GM21576 (cell line): Measurements from ENCODE around the gene ADAMTSL2.

Source experiments
- ATAC-seq: cut with Tn5 transposase; IDR thresholded peaks from one replicate; pipeline ENCODE4 v1.9.1; 2021; ENCODE audit warnings: mild to moderate bottlenecking, moderate library complexity; ENCODE audit not compliant: unreplicated experiment

Gene ADAMTSL2

DNA sequence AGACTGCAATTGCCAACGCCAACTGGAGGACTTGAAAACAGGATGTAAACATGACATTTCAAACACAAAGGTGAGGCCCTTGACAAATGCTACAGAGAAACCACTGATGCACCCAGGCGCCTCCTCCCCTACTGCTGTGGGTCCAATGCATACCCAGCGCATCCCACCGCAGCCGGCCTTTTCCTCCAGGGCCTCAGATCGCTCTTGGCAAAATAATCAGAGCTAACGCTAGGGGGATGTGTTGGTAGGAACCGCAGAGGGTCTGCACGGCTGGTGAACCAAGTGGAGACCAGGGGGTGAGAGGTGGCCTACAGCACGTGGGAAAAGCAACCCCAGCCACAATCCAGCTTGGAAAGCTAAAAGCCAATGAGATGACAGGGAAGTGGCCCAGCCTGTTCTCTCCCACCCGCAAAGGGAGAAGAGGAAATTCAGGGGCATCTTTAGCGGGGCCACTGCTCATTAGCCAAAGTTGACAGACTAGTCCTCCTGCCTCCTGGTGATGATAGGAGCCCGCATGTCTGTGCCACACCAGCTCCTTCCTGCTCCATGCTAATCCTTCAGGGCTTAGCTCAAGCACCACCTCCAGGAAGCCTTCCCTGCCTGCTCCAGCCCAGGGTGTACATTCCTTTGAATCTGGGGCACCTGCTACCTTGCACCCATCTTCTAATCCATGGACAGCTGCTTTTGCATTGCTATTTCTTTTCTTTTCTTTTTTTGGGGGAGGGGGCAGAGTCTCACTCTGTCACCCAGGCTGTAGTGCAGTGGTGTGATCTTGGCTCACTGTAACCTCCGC lies 68.8 kb downstream of the ADAMTSL2 start:
- ATAC-seq: no peak

DNA sequence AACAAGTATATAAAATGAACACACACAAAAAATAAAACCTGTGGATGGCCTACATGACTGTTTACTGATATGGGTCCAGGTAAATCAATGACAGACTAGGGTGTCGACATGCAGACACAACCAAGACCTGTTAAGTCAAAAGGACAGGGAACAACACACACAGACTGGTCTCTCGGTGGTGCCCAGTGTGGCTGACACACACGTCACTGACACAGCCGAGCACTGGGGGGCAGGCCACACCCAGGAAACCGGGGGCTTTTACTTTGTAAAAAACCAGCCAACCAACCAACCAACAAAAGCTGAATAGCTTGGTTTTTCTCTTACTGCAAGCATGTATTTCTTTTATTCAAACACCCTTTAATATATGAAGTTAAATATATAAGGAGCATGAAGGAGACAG lies 69.7 kb downstream of the ADAMTSL2 start:
- no peak for ATAC-seq

- ATAC-seq: no peak
Measured at GRCh38 chr9:133604856-133605255, 70.4 kb downstream of the ADAMTSL2 start.

- no peak for ATAC-seq
Measured at GRCh38 chr9:133605446-133605845, 70.9 kb downstream of the ADAMTSL2 start.

DNA sequence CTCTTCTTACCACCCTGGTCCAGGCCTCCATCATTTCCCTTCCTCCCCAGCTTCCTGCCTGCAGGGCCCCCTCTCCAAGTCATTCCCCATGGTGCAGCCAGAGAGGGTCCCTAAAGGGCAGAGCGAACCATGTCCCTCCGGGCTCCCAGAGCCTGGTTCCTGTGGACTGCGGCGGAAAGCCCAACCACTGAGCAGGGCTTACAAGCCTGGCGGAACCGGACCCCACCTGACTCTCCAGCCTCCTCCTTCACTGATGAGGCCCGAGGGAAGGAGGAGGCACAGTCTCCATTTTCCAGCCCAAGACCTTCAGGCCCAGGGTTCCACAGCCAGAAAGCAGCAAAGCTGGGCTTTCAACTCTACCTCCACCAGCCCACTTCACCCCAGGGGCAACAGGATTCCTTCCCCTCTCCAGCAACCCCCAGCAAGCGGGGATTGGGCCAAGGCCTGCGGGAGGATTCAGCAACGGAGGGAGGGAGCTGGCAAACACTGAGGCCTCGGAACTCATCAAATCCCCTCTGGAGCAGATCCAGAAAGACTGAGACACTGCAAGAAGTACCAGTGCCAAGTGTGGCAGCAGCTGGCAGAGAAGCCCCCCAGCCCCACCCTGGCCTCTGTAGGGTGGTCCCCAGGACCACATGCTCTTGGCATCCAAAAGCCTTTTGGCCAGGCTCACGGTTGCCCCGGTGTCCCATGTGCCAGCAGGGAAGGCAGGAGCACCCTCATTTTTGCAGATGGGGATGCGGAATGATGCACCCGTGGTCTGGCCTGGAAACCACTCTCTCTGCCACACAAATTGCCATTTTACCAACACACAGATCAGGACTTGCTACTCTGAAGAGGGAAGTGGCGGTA lies 71.6 kb downstream of the ADAMTSL2 start:
- no peak for ATAC-seq

GRCh38 chr9:133606708-133607025 lies 72.2 kb downstream of the ADAMTSL2 start:
- no peak for ATAC-seq

GRCh38 chr9:133607381-133607780 lies 72.9 kb downstream of the ADAMTSL2 start:
- no peak for ATAC-seq

GRCh38 chr9:133607976-133608375 lies 73.5 kb downstream of the ADAMTSL2 start:
- no peak for ATAC-seq

DNA sequence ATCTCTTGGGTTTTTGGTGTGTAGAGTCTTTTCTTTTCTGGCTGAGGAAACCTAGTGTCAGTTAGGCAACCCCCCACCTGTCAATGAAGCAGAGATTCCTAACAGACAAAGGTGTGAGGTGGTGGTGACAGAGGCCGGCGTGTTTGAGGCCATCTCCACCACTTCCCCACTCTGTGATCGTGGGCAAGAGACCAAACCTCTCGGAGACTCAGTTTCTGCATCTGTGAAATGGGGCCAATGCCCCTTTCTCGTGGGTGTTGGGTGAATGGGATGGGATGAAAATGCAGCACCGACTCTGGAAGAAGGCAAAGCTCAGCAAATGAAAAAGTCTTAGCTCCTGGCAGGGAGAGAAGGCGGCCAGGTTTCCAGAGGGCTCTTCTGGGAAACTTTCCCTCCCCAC lies 73.9 kb downstream of the ADAMTSL2 start:
- no peak for ATAC-seq

DNA sequence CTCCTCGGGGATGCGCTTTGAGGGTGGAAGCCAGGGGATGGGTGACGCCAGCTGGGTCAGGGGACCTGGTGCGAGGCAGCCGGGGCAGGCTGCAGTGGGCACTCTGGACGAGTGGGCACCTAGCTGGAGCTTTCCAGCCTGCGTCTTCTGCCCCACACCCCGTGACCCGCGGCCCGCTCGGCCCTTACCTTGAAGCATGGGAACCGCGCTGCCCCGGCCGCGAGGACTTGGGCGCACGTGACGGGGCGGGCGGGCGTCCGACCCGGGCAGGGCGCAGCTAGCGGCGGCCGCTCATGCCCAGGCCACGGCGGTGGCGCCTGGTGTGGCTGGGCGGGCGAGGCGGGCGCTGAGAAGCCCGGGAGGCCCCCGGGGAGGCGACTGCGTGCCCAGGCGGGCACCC lies 74.4 kb downstream of the ADAMTSL2 start:
- no peak for ATAC-seq

GRCh38 chr9:133609311-133610098 lies 75.0 kb downstream of the ADAMTSL2 start, which contains the start of gene FAM163B:
Gene FAM163B, minus strand, starts transcription at chr9:133609389. Its CDS starts 29,166 bp downstream, at chr9:133580223.
- no peak for ATAC-seq

- ATAC-seq: no peak
Measured at GRCh38 chr9:133610845-133611244, 76.3 kb downstream of the ADAMTSL2 start.

GRCh38 chr9:133612051-133612450 lies 77.5 kb downstream of the ADAMTSL2 start:
- ATAC-seq: no peak

GRCh38 chr9:133612816-133613215 lies 78.3 kb downstream of the ADAMTSL2 start:
- no peak for ATAC-seq

DNA sequence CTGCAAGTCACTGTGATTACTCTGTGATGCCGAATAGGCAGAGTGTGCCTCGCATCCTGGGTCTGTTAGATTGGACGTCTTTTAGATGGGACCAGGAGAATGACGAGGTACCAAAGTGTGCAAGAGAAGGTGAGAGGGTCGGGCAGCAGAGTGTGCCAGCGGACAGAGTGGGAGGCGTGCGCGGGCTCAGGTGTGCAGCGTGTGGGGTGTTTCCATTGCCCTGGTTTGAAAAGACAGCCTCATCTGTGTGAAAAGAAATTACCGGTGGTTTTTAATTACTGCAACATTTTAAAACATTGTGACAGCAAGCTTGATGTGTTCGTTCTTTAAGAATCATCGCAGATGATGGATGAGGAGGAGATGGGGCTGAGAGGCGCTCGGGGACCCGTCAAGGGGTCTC lies 78.9 kb downstream of the ADAMTSL2 start:
- no peak for ATAC-seq

DNA sequence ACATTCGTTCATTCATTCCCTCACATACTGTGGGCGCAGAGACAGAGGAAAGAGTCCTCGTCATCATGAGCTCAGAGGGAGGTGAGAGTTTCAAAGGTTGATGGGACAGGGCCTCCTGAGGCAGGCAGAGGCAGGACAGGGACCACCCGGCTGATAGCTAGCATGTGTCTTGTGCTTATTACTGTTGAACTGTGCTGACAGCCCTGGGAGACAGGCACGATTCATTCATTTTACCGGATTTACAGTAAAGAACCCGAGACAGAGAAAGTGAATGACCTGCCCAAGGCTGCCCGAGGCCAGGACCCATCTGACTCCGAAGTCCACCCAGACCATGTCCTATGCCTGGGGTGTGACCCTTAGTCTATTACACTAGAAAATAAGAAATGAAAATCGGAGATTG lies 79.6 kb downstream of the ADAMTSL2 start:
- no peak for ATAC-seq

DNA sequence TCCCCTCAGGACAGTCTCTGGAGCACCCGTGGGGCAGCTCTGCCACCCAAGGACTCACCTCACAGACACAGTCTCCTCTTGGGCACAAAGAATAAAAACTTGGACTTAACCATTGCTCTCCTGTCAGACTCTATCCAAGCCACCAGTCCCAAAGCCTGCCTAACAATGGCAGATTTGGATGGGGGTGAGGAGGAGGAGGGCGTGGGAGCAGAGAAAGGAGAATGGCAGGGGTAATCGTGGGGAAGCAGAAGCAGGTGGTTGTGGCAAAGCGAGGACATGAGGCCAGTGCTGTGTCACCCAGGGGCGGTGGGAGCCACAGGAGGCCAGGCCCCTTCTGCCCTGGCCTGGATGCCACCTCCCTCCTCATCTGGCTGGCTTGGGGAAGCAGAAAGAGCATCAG lies 80.2 kb downstream of the ADAMTSL2 start:
- ATAC-seq: no peak

DNA sequence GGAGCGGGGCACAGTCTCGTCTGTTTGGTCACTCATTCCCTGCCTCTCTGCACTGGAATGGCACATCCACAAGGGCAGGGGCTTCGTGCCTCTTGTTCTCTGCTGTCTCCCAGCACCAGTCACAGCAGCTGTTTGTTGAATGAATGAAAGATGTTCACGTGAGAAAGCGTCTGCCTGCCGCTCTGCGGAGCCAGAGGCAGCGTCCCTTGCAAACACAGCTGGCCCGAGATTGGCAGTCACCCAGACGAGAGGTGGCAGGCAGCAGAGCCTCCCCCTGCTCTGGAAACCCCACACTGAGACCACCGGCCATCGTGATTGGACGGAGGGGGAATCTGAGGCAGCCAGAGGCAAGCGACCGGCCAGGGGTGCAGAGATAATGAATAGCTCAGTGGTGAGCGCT lies 80.7 kb downstream of the ADAMTSL2 start:
- ATAC-seq: no peak

DNA sequence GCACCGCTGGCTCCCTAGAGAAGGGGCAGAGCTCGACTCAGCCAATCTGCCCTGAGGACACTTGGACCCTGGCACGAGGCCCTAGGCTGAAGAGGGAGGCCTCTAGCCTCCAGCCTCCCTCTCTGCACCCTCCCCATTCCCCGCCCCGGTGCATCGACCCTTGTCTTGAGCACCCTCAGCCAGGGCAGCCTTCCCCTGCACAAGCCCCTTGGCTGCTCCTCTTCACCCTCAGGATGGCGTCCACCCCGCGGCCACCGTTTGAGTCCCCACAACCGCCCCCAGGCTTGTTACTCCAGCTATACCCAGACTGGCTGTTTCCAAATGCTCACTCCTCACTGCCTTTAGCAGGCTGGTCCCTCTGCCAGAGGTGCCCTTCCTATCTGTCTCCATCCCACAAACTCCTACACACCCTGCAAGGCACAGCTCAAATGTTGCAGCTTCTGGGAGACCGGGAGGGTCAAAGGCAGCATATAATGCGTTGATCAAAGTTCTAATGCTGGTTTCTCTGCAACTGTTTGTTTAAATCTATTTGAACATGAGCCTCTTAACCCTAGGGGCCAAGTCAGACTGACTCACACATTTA lies 81.2 kb downstream of the ADAMTSL2 start:
- ATAC-seq: no peak

DNA sequence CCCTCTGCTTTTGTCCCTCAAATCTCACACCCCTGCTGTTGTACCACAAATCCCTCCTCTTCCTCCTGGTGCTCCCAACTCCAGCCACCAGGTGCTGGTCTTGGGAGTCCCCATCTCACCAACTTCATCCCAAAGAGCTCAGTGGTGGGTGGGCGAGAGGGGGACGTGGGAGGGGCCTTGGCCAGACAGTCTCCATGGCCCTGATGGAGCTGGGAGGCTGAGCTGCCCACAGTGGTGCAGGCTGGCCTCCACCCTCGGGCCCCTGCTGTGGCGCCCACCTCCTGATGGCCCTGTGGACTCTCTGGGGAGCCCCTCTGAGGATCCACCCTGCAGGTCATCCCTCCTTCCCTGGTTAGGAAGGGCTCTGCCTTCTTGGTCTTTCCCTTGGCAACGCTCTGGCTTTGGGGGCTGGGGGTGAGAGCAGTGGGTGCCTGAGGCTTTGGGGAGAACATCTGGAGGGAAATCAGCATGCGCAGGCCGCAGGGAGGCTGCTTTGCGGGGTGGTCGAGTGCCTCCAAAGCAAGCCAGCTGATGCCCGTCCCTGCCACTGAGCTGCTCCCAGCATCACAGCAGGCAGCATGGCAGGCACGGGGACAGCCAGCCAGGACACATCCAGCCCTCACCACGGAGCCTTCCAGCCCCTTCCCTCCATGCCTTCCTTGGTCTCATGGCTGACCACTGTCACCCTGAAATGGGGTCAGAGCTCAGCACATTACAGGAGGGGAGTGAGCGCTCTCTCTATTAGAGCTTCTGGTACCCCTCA lies 82.3 kb downstream of the ADAMTSL2 start:
- ATAC-seq: no peak
